HG03354 (cell line): ENCODE results near the gene ZNF784.

Experiments
- ATAC-seq: cut with Tn5 transposase; IDR thresholded peaks from one replicate; pipeline ENCODE4 v1.9.1; 2021; ENCODE audit warnings: mild to moderate bottlenecking; ENCODE audit not compliant: unreplicated experiment, poor library complexity, severe bottlenecking

Gene ZNF784

GRCh38 chr19:55623130-55623529 is 1.2 kb downstream of the ZNF784 start:
- no peak for ATAC-seq

DNA sequence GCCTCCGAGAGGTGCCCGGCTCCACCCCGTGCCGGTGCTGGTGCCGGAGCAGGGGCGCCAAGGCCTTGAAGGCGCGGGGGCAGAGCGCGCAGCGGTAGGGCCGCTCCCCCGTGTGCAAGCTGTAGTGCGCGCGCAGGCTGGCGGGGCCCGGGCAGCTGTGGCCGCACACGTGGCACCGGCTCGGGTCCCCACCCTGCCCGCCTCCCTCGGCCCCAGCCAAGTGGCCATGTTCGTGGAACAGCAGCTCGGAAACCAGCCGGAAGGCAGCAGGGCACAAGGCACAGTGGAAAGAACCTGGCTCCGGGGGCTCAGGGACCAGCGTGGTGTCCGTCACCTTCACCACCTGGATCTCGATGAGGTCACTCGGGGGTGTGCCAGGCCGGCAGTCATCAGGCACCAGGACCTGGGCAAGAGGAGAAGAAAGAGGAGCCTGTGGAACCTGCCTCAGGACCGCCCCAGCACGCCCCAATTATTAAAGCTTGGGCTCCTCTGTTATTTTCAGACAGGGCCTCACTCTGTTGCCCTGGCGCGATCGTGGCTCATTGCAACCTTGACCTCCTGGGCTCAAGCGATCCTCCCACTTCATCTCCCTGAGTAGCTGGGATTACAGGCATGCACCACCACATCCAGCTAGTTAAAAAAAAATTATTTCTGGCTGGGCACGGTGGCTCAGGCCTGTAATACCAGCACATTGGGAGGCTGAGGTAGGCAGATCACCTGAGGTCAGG is 2.0 kb downstream of the ZNF784 start:
- no peak for ATAC-seq

- ATAC-seq: no peak
Observed at GRCh38 chr19:55621673-55622231, 2.6 kb downstream of the ZNF784 start.

DNA sequence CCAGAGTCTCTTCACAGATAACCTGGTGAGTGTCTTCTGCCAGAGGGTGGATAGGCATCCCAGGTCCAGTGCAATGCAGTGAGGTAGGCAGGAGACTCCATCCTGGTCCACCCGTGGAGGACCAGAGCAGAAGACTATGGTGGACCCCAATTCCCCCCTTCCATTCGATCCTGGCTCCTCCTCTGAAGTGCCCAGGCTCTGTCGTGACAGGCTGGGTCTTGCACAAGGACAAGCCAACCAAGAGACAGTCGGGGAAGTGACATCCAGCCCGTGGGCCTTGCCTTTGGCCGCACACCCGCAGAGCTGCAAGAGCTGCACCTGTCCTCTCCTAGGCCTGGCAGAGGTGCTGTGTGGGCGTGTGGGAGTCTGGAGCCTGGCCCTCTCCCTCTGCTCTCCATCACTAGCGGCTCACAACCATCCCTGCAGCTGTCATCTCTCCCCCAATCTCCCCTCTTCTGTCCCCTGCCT is 3.1 kb downstream of the ZNF784 start:
- no peak for ATAC-seq

- no peak for ATAC-seq
Observed at GRCh38 chr19:55620410-55621204, 3.8 kb downstream of the ZNF784 start.

DNA sequence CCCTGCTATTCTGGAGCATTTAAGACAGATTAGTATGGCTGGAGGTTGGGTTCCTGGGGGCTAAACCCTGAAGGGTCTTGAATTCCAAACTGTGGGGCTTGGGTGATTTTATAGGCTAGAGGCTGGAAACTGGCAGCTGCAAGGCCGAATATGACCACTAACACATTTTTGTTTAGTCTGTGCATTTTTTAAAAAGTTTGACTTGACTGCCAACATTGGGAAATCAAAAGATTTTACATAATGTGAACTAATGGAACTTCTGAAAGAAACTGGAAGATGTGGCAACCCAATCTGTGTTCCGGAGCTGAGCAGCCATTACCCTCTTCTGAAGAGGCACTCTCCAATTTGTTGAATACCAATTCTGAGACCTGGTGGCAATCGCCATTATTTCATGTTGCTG is 5.1 kb downstream of the ZNF784 start:
- no peak for ATAC-seq

GRCh38 chr19:55618426-55618825 is 5.9 kb downstream of the ZNF784 start:
- no peak for ATAC-seq

GRCh38 chr19:55617426-55617825 is 6.9 kb downstream of the ZNF784 start:
- no peak for ATAC-seq

- no peak for ATAC-seq
Observed at GRCh38 chr19:55616395-55616875, 7.9 kb downstream of the ZNF784 start.

DNA sequence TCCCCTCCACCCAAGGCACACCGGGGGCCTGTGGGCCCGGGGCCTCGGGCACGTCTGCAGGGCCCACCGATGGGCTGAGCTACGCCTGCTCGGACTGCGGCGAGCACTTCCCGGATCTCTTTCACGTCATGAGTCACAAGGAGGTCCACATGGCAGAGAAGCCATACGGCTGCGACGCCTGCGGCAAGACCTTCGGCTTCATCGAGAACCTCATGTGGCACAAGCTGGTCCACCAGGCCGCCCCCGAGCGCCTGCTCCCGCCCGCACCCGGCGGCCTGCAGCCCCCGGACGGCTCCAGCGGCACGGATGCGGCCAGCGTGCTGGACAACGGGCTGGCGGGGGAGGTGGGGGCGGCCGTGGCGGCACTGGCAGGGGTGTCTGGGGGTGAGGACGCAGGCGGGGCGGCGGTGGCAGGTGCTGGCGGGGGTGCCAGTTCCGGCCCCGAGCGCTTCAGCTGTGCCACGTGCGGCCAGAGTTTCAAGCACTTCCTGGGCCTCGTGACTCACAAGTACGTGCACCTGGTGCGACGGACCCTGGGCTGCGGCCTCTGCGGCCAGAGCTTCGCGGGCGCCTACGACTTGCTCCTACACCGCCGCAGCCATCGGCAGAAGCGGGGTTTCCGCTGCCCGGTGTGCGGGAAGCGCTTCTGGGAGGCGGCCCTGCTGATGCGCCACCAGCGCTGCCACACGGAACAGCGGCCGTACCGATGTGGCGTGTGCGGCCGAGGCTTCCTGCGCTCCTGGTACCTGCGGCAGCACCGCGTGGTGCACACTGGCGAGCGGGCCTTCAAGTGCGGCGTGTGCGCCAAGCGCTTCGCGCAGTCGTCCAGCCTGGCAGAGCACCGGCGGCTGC is 8.6 kb downstream of the ZNF784 start:
- ATAC-seq: no peak

- ATAC-seq: no peak
Observed at GRCh38 chr19:55614711-55615542, 9.4 kb downstream of the ZNF784 start.

GRCh38 chr19:55613930-55614710 is 10.2 kb downstream of the ZNF784 start:
- ATAC-seq: no peak

- ATAC-seq: no peak
Observed at GRCh38 chr19:55613396-55613795, 11.0 kb downstream of the ZNF784 start.

DNA sequence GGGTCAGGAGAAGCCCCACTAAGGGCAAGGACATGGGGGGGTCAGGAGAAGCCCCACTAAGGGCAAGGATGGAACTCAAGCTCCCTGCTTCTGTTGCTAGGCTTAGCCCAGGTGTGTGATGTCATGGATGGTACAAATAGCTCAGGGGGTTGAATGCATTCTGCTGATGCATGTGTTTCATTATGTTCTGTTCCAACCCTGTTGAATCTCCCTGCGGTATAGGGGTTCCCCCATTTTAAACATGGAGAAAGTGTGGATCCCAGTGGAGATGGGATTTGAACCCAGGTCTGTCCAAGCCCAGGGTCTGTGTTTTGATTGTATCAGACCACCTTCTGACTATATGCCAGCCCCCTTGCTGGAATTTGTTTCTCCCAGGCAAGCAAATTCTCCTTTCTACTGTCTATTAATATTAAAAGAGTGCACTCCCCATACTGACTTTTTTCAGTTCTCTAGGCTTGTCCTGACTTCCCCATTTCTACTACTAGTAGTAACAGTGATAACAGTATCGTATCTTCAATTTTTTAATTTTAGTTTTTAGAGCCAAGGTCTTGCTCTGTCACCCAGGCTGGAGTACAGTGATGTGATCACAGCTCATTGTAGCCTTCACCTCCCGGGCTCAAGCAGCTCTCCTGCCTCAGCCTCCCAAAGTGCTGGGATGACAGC is 12.3 kb downstream of the ZNF784 start:
- ATAC-seq: no peak

DNA sequence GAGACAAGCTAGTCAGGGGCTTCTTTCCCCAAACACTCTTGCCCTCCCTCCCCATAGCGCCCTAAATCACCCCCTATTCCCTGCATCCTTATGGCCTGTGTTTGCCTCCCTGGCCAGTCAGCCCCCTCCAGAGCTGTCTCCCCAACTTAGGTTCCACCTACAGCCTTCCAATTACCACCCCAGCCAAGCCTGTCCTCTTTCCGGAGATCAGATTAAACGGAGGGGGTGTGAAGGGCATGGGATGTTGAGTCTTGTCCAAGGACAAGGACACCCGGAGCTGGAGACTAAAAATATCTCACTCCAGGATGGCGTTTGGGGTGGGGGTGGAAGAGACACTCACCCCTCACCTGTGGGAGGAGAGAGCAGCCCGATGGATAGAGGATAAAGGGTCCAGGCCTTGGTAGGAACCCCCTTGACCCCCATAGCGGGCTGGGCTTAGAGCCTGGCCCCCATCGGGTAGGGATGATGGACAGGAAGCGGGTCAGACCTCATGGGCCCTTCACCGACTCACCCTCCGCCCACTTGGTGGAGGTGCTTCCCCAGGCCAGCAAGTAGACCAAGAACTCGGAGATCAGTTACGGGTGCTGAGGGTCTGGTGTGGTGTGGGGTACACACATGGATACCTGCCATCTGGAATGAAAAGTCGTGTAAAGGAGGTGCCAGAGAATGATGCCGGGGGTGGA is 12.9 kb downstream of the ZNF784 start:
- ATAC-seq: no peak

DNA sequence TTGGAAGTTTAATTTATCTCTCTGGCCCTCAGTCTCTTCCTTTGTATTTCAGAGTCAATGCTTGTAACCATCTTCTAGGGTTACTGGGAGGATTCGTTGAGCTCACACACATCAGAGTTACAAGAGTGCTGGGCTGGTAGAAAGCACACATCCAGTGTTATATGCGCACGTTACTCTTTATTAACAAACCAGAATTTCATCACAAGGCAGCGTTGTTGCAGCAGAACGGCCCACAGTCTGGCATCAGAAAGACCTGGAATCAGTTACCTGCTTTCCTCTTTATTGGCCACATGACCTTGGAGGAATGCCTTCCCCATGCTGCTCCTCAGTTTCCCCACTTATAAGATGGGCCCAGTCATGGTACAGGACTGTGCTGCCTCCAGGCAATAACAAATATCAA is 15.0 kb downstream of the ZNF784 start:
- ATAC-seq: no peak

DNA sequence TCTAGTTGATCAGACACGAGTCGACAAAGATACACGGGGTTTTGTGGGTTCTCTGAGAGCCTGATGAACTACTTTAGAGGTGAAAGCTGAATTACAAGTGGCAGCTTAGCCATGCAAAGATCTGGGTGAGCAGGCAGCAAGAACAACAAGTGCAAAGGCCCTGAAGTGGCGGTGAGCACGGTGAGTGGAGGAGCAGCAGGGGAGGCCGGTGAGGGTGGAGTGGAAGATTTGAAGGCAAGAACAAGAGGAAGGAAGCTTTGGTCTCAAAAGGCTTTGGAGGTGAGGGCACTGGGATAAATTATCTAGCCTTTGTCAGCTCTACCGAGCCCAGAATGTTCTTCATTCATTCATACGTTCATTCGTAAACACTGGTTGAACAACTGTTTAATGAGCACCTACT is 17.5 kb downstream of the ZNF784 start:
- ATAC-seq: no peak
